ENCODE measurements around the gene ZSCAN31. TPM values are rescaled to one million over a fixed set of nuclear protein-coding genes. Genes with fewer than 3 reads are reported as not detected.

Gene ZSCAN31
- total RNA-seq, 5 donors from 2014 or later (not counting 1 experiment from before 2014, with no cell fraction given): 0.79 to 1.5 (median 1.1) TPM

GRCh38 chr6:28377879-28378278 lies 41.9 kb upstream of the ZSCAN31 start:
- peaks cover 52% of the 10 kb centered on the region for H3K36me3 Mint-ChIP-seq
- H3K4me1 Mint-ChIP-seq: peaks cover 2 to 17% (median 2%) of the 10 kb centered on the region in 3 donors
- H3K9me3 Mint-ChIP-seq: peaks cover 0 to 10% (median 0%) of the 10 kb centered on the region in 3 donors
- Histone ChIP-seq H3K4me3 (ENCODE audit: control insufficient read depth in 1 of 2, extremely low read depth in 1 of 2, low read length in 1 of 2) (no peak overlapping the region), H3K9me3 (no peaks in the 10 kb centered on the region), H3K4me1 (ENCODE audit: control insufficient read depth in 1 of 2, extremely low read depth in 1 of 2, insufficient read depth in 2 of 2, low read length in 2 of 2) (no peaks in the 10 kb centered on the region), H3K27me3 (replicated peaks in 1 of 2; ENCODE audit: control insufficient read depth in 2 of 2, extremely low read depth in 1 of 2, insufficient read depth in 2 of 2, low read length in 1 of 2) (no peaks in the 10 kb centered on the region), H3K27ac (ENCODE audit: low read length) (no peak overlapping the region), H3K36me3 (ENCODE audit: control insufficient read depth in 2 of 2, extremely low read depth in 1 of 2, insufficient read depth in 1 of 2, low read length in 1 of 2) (peaks cover 5 to 31% of the 10 kb centered on the region in 2 donors)
- ATAC-seq (replicated peaks in 1 of 4) (no peak), DNase-seq (no peak)
- no CpG with 5 or more reads among the region's 1 CpG for WGBS (ENCODE audit: insufficient coverage)
- H3K27ac Mint-ChIP-seq: no peak overlapping the region
- ChIA-PET CTCF (interaction anchor here in 1 of 2 donors (0.7 kb wide), 1 partner anchor 15 kb away, joined by 4 read pairs; no protein-coding TSS in a partner anchor), POLR2A (no interaction called here)
- H3K4me3 Mint-ChIP-seq: no peak overlapping the region
- H3K27me3 Mint-ChIP-seq: no peaks in the 10 kb centered on the region

GRCh38 chr6:28373925-28374324 lies 38.0 kb upstream of the ZSCAN31 start:
- H3K27me3 Mint-ChIP-seq: no peaks in the 10 kb centered on the region
- H3K9me3 Mint-ChIP-seq: peaks cover 0 to 4% (median 0%) of the 10 kb centered on the region in 3 donors
- ChIA-PET CTCF (no interaction called here), POLR2A (interaction anchor here in 1 of 2 donors (0.6 kb wide), 1 partner anchor 8 kb away, joined by 3 read pairs; no protein-coding TSS in a partner anchor)
- DNase-seq (no peak), ATAC-seq (replicated peaks in 1 of 4) (no peak)
- Histone ChIP-seq H3K4me1 (ENCODE audit: control insufficient read depth in 1 of 2, extremely low read depth in 1 of 2, insufficient read depth in 2 of 2, low read length in 2 of 2) (no peaks in the 10 kb centered on the region), H3K27ac (ENCODE audit: low read length) (no peak overlapping the region), H3K9me3 (no peaks in the 10 kb centered on the region), H3K27me3 (replicated peaks in 1 of 2; ENCODE audit: control insufficient read depth in 2 of 2, extremely low read depth in 1 of 2, insufficient read depth in 2 of 2, low read length in 1 of 2) (no peaks in the 10 kb centered on the region), H3K4me3 (ENCODE audit: control insufficient read depth in 1 of 2, extremely low read depth in 1 of 2, low read length in 1 of 2) (no peak overlapping the region), H3K36me3 (ENCODE audit: control insufficient read depth in 2 of 2, extremely low read depth in 1 of 2, insufficient read depth in 1 of 2, low read length in 1 of 2) (peaks cover 2 to 3% of the 10 kb centered on the region in 2 donors)
- H3K4me3 Mint-ChIP-seq: no peak overlapping the region
- H3K36me3 Mint-ChIP-seq: peaks cover 20% of the 10 kb centered on the region
- H3K4me1 Mint-ChIP-seq: no peaks in the 10 kb centered on the region
- no peak overlapping the region for H3K27ac Mint-ChIP-seq
- no CpG with 5 or more reads among the region's 1 CpG for WGBS (ENCODE audit: insufficient coverage)

- no peak overlapping the region for H3K27ac Mint-ChIP-seq
- H3K4me1 Mint-ChIP-seq: no peaks in the 10 kb centered on the region
- H3K9me3 Mint-ChIP-seq: no peaks in the 10 kb centered on the region
- ChIA-PET CTCF (interaction anchor here in 1 of 2 donors (0.7 kb wide), 1 partner anchor 56 kb away, joined by 5 read pairs; no protein-coding TSS in a partner anchor), POLR2A (interaction anchor here (0.6 to 0.7 kb wide), 3 partner anchors 20 to 1363 kb away, joined by 4 to 6 read pairs (median 4); no protein-coding TSS in a partner anchor)
- no peak for DNase-seq
- no peak overlapping the region for H3K4me3 ChIP-seq (ENCODE audit: control insufficient read depth in 1 of 2, extremely low read depth in 1 of 2, low read length in 1 of 2)
- no peak overlapping the region for H3K4me3 Mint-ChIP-seq
- no peaks in the 10 kb centered on the region for H3K27me3 Mint-ChIP-seq
- no peak overlapping the region for H3K27ac ChIP-seq (ENCODE audit: low read length)
- H3K4me1 ChIP-seq (ENCODE audit: control insufficient read depth in 1 of 2, extremely low read depth in 1 of 2, insufficient read depth in 2 of 2, low read length in 2 of 2): no peaks in the 10 kb centered on the region
- H3K36me3 ChIP-seq (ENCODE audit: control insufficient read depth in 2 of 2, extremely low read depth in 1 of 2, insufficient read depth in 1 of 2, low read length in 1 of 2): peaks cover 0 to 3% of the 10 kb centered on the region in 2 donors
- H3K27me3 ChIP-seq (replicated peaks in 1 of 2; ENCODE audit: control insufficient read depth in 2 of 2, extremely low read depth in 1 of 2, insufficient read depth in 2 of 2, low read length in 1 of 2): no peaks in the 10 kb centered on the region
- 92% methylated on average over 2 of the region's 9 CpGs for WGBS (ENCODE audit: insufficient coverage)
- ATAC-seq (replicated peaks in 1 of 4): no peak
- peaks cover 24% of the 10 kb centered on the region for H3K36me3 Mint-ChIP-seq
- H3K9me3 ChIP-seq: no peaks in the 10 kb centered on the region
These were observed 35.9 kb upstream of the ZSCAN31 start for GRCh38 chr6:28371706-28372451.

- no peak overlapping the region for H3K27ac Mint-ChIP-seq
- ChIA-PET CTCF (no interaction called here), POLR2A (no interaction called here)
- no peaks in the 10 kb centered on the region for H3K9me3 ChIP-seq
- H3K9me3 Mint-ChIP-seq: no peaks in the 10 kb centered on the region
- ATAC-seq (replicated peaks in 1 of 4) (no peak), DNase-seq (no peak)
- no peaks in the 10 kb centered on the region for H3K4me1 Mint-ChIP-seq
- peaks cover 29% of the 10 kb centered on the region for H3K36me3 Mint-ChIP-seq
- no peak overlapping the region for H3K4me3 Mint-ChIP-seq
- WGBS (ENCODE audit: insufficient coverage): 100% methylated on average over 1 of the region's 1 CpG
- H3K27ac ChIP-seq (ENCODE audit: low read length): no peak overlapping the region
- no peaks in the 10 kb centered on the region for H3K4me1 ChIP-seq (ENCODE audit: control insufficient read depth in 1 of 2, extremely low read depth in 1 of 2, insufficient read depth in 2 of 2, low read length in 2 of 2)
- no peaks in the 10 kb centered on the region for H3K27me3 ChIP-seq (replicated peaks in 1 of 2; ENCODE audit: control insufficient read depth in 2 of 2, extremely low read depth in 1 of 2, insufficient read depth in 2 of 2, low read length in 1 of 2)
- H3K4me3 ChIP-seq (ENCODE audit: control insufficient read depth in 1 of 2, extremely low read depth in 1 of 2, low read length in 1 of 2): no peak overlapping the region
- H3K27me3 Mint-ChIP-seq: no peaks in the 10 kb centered on the region
- peaks cover 3 to 5% of the 10 kb centered on the region in 2 donors for H3K36me3 ChIP-seq (ENCODE audit: control insufficient read depth in 2 of 2, extremely low read depth in 1 of 2, insufficient read depth in 1 of 2, low read length in 1 of 2)
These were observed 35.3 kb upstream of the ZSCAN31 start for GRCh38 chr6:28371280-28371679.

GRCh38 chr6:28370440-28370839 lies 34.5 kb upstream of the ZSCAN31 start:
- no peaks in the 10 kb centered on the region for H3K27me3 Mint-ChIP-seq
- H3K4me3 Mint-ChIP-seq: no peak overlapping the region
- Histone ChIP-seq H3K36me3 (ENCODE audit: control insufficient read depth in 2 of 2, extremely low read depth in 1 of 2, insufficient read depth in 1 of 2, low read length in 1 of 2) (peaks cover 3 to 13% of the 10 kb centered on the region in 2 donors), H3K9me3 (no peaks in the 10 kb centered on the region), H3K27ac (ENCODE audit: low read length) (no peak overlapping the region), H3K4me1 (ENCODE audit: control insufficient read depth in 1 of 2, extremely low read depth in 1 of 2, insufficient read depth in 2 of 2, low read length in 2 of 2) (no peaks in the 10 kb centered on the region), H3K27me3 (replicated peaks in 1 of 2; ENCODE audit: control insufficient read depth in 2 of 2, extremely low read depth in 1 of 2, insufficient read depth in 2 of 2, low read length in 1 of 2) (no peaks in the 10 kb centered on the region), H3K4me3 (ENCODE audit: control insufficient read depth in 1 of 2, extremely low read depth in 1 of 2, low read length in 1 of 2) (no peak overlapping the region)
- ChIA-PET POLR2A (no interaction called here), CTCF (interaction anchor here in 1 of 2 donors (0.6 kb wide), 1 partner anchor 433 kb away, joined by 3 read pairs; no protein-coding TSS in a partner anchor)
- ATAC-seq (replicated peaks in 1 of 4) (no peak), DNase-seq (no peak)
- H3K27ac Mint-ChIP-seq: no peak overlapping the region
- H3K4me1 Mint-ChIP-seq: no peaks in the 10 kb centered on the region
- no CpG with 5 or more reads among the region's 2 CpGs for WGBS (ENCODE audit: insufficient coverage)
- no peaks in the 10 kb centered on the region for H3K9me3 Mint-ChIP-seq
- H3K36me3 Mint-ChIP-seq: peaks cover 30% of the 10 kb centered on the region

- Mint-ChIP-seq H3K4me1 (no peaks in the 10 kb centered on the region), H3K27ac (no peak overlapping the region), H3K4me3 (no peak overlapping the region), H3K27me3 (no peaks in the 10 kb centered on the region), H3K9me3 (no peaks in the 10 kb centered on the region), H3K36me3 (peaks cover 31% of the 10 kb centered on the region)
- 83% methylated on average over 1 of the region's 3 CpGs for WGBS (ENCODE audit: insufficient coverage)
- no peak for DNase-seq
- Histone ChIP-seq H3K9me3 (no peaks in the 10 kb centered on the region), H3K4me1 (ENCODE audit: control insufficient read depth in 1 of 2, extremely low read depth in 1 of 2, insufficient read depth in 2 of 2, low read length in 2 of 2) (no peaks in the 10 kb centered on the region), H3K4me3 (ENCODE audit: control insufficient read depth in 1 of 2, extremely low read depth in 1 of 2, low read length in 1 of 2) (no peak overlapping the region), H3K27me3 (replicated peaks in 1 of 2; ENCODE audit: control insufficient read depth in 2 of 2, extremely low read depth in 1 of 2, insufficient read depth in 2 of 2, low read length in 1 of 2) (no peaks in the 10 kb centered on the region), H3K27ac (ENCODE audit: low read length) (no peak overlapping the region), H3K36me3 (ENCODE audit: control insufficient read depth in 2 of 2, extremely low read depth in 1 of 2, insufficient read depth in 1 of 2, low read length in 1 of 2) (peaks cover 6 to 21% of the 10 kb centered on the region in 2 donors)
- ChIA-PET CTCF (no interaction called here), POLR2A (no interaction called here)
- ATAC-seq (replicated peaks in 1 of 4): no peak
These were observed 33.5 kb upstream of the ZSCAN31 start for GRCh38 chr6:28369463-28369862.
